HCT116 (cell line): Measurements from ENCODE around the gene SLF1. TPM values are rescaled to one million over a fixed set of nuclear protein-coding genes. Genes with fewer than 3 reads are reported as not detected.

Experiments
- ATAC-seq: fragments of 200-7000 bp; cut with Tn5 transposase; 2 replicates; pipeline ENCODE4 v1.9.1; 2020; ENCODE audit warnings: mild to moderate bottlenecking, moderate library complexity
- BruUV-seq: library from RNA; stranded (reverse); fragments of 400-500 nt; replicated peaks from 2 replicates; lab custom pipeline; 2021; lab: Mats Ljungman, UMichigan
- CTCF ChIA-PET: fragments of 300-600 bp; sonication (Branson Sonifier 250); formaldehyde crosslinking; loops from one replicate; lab custom pipeline; 2021; ENCODE audit warnings: antibody characterized with exemption; lab: Charles Lee
- POLR2A ChIA-PET: fragments of 300-600, 350-600 bp; sonication (Branson Sonifier 250); formaldehyde crosslinking; loops from one replicate; lab custom pipeline; 2021; ENCODE audit warnings: antibody characterized with exemption; lab: Charles Lee
- RAD21 ChIA-PET, 2 experiments: fragments of 300-600 bp; sonication (Branson Sonifier 250); formaldehyde crosslinking; loops; one replicate each; lab custom pipeline; 2023; ENCODE audit warnings: low total read pairs in 2 of 2; ENCODE audit not compliant: uncharacterized antibody in 2 of 2, unreplicated experiment in 2 of 2, low non-redundant PET in 1 of 2; lab: Charles Lee
- DNase-seq: peaks from one replicate; pipeline ENCODE4 v3.0.0-alpha.2; 2010; ENCODE audit warnings: low read depth, low spot score
- H2AFZ ChIP-seq: fragments of 200-600 bp; shearing (Covaris generic), sonication (generic); 2 replicates; pipeline ENCODE4 v1.6.1; 2017; ENCODE audit warnings: low read depth, mixed run types, mixed read lengths, antibody characterized with exemption, low read length; ENCODE audit not compliant: poor library complexity, severe bottlenecking
- H3K27ac ChIP-seq: 2 replicates; pipeline ENCODE4 v1.5.1; 2012; ENCODE audit warnings: low read depth, low read length
- H3K27me3 ChIP-seq: fragments of 200-600 bp; sonication (generic); 2 replicates; pipeline ENCODE4 v1.6.1; 2016; ENCODE audit warnings: mixed run types, low read length, mixed read lengths; ENCODE audit not compliant: insufficient read depth
- H3K36me3 ChIP-seq, 2 experiments: fragments of 200-500 bp in 1 of 2; fragments of 200-600 bp in 1 of 2; sonication (Bioruptor generic) in 1 of 2; sonication (generic) in 1 of 2; 2 replicates each; pipeline versions ENCODE4 v1.5.1 to v1.6.1; 2014 to 2016; ENCODE audit warnings: low read length in 2 of 2, inconsistent platforms in 1 of 2, mixed read lengths in 1 of 2, mixed run types in 1 of 2; ENCODE audit not compliant: insufficient read depth in 2 of 2, control insufficient read depth in 1 of 2
- H3K4me1 ChIP-seq, 2 experiments: fragments of 200-600 bp in 1 of 2; sonication (generic) in 1 of 2; 2 replicates each; pipeline versions ENCODE4 v1.5.1 to v1.6.1; 2012 to 2017; ENCODE audit warnings: low read length in 2 of 2, inconsistent platforms in 1 of 2, mild to moderate bottlenecking in 1 of 2, mixed read lengths in 1 of 2, mixed run types in 1 of 2, moderate library complexity in 1 of 2; ENCODE audit not compliant: insufficient read depth in 2 of 2, control insufficient read depth in 1 of 2
- H3K4me2 ChIP-seq: fragments of 200-600 bp; sonication (generic); 2 replicates; pipeline ENCODE4 v1.6.1; 2017; ENCODE audit warnings: mixed run types, low read length, mixed read lengths
- H3K4me3 ChIP-seq, 2 experiments: fragments of 200-600 bp in 1 of 2; sonication (generic) in 1 of 2; replicated peaks in 1 of 2; 2 replicates each; pipeline ENCODE4 v1.5.1; 2011 to 2016; ENCODE audit warnings: low read length in 2 of 2, control low read depth in 1 of 2, low read depth in 1 of 2, mild to moderate bottlenecking in 1 of 2, mixed read lengths in 1 of 2, mixed run types in 1 of 2
- H3K79me2 ChIP-seq: fragments of 200-600 bp; sonication (generic); 2 replicates; pipeline ENCODE4 v1.6.1; 2017; ENCODE audit warnings: mild to moderate bottlenecking, mixed run types, low read length, moderate library complexity, mixed read lengths; ENCODE audit not compliant: insufficient read depth
- H3K9ac ChIP-seq: fragments of 200-600 bp; sonication (generic); 2 replicates; pipeline ENCODE4 v1.6.1; 2016; ENCODE audit warnings: low read length, mixed read lengths
- H3K9me2 ChIP-seq: fragments of 200-600 bp; sonication (generic), shearing (Covaris generic); 2 replicates; pipeline ENCODE4 v1.6.1; 2017; ENCODE audit warnings: mixed run types, mild to moderate bottlenecking, moderate library complexity; ENCODE audit not compliant: insufficient read depth
- H3K9me3 ChIP-seq, 2 experiments: fragments of 200-500 bp in 1 of 2; fragments of 200-600 bp in 1 of 2; sonication (Bioruptor generic) in 1 of 2; sonication (generic) in 1 of 2; 2 replicates each; pipeline ENCODE4 v1.6.1; 2014 to 2017; ENCODE audit warnings: low read length in 2 of 2, mixed read lengths in 2 of 2, inconsistent platforms in 1 of 2, low read depth in 1 of 2, mild to moderate bottlenecking in 1 of 2, mixed run types in 1 of 2, moderate library complexity in 1 of 2; ENCODE audit not compliant: control insufficient read depth in 1 of 2, insufficient read depth in 1 of 2
- H4K20me1 ChIP-seq: fragments of 200-600 bp; sonication (generic), shearing (Covaris generic); 2 replicates; pipeline ENCODE4 v1.6.1; 2017; ENCODE audit warnings: mixed run types, mild to moderate bottlenecking, moderate library complexity; ENCODE audit not compliant: insufficient read depth
- CBX3 ChIP-seq: IDR thresholded peaks from 2 replicates; pipeline ENCODE4 v1.6.1; 2012; ENCODE audit warnings: low read depth
- RAD21 ChIP-seq: IDR thresholded peaks from 2 replicates; pipeline ENCODE4 v1.6.1; 2012; ENCODE audit warnings: low read depth, mild to moderate bottlenecking
- SIN3A ChIP-seq: IDR thresholded peaks from 2 replicates; pipeline ENCODE4 v1.6.1; 2012; ENCODE audit warnings: low read depth
- SRF ChIP-seq: IDR thresholded peaks from 2 replicates; pipeline ENCODE4 v1.6.1; 2012; ENCODE audit warnings: low read depth
- ZNF274 ChIP-seq: fragments of 200-500 bp; sonication (Bioruptor generic); IDR thresholded peaks from 2 replicates; pipeline ENCODE4 v1.6.1; 2014; ENCODE audit warnings: mild to moderate bottlenecking, low read depth, low read length, inconsistent platforms
- intact Hi-C: fragments of 100-400 bp; cut with micrococcal nuclease; formaldehyde crosslinking; loops from 2 replicates; pipeline ENCODE4 v1.10.0; 2022
- total RNA-seq: library from RNA; stranded (reverse); gene quantifications from one replicate; pipeline ENCODE4 v1.2.1, GENCODE V29; 2021; ENCODE audit not compliant: unreplicated experiment
- TF ChIP-seq, protein P1 (sequence below), 3 experiments: fragments of 200-600 bp in 1 of 3; sonication (generic) in 1 of 3; IDR thresholded peaks in 2 of 3; conservative IDR thresholded peaks in 1 of 3; 2 replicates each; pipeline ENCODE4 v1.5.1; 2012 to 2017; ENCODE audit warnings: low read depth in 2 of 3, low read length in 2 of 3, antibody characterized with exemption in 1 of 3, borderline replicate concordance in 1 of 3, control low read depth in 1 of 3, mild to moderate bottlenecking in 1 of 3, mixed read lengths in 1 of 3, mixed run types in 1 of 3, moderate library complexity in 1 of 3; ENCODE audit not compliant: insufficient read depth in 1 of 3

The SLF1 gene
- total RNA-seq, 1 experiment from 2014 or later = 10.4 TPM

- Histone ChIP-seq H3K4me3 (no peak overlapping the region), H3K27ac (no peak overlapping the region), H3K79me2 (no peaks in the 10 kb centered on the region), H3K9ac (no peak overlapping the region), H3K36me3 (no peaks in the 10 kb centered on the region), H3K9me2 (no peaks in the 10 kb centered on the region), H4K20me1 (no peaks in the 10 kb centered on the region), H3K4me1 (no peaks in the 10 kb centered on the region), H2AFZ (no peak overlapping the region), H3K9me3 (no peaks in the 10 kb centered on the region), H3K4me2 (no peak overlapping the region), H3K27me3 (no peaks in the 10 kb centered on the region)
- ChIA-PET CTCF (no interaction called here), POLR2A (no interaction called here), RAD21 (no interaction called here)
- intact Hi-C loops = loop anchor here (10.0 kb wide), 1 partner anchor 776 kb away; no protein-coding TSS in a partner anchor
- no peak for ATAC-seq
- DNase-seq = no peak
- TF ChIP-seq SIN3A = no peak
- TF ChIP-seq, protein P1, sequence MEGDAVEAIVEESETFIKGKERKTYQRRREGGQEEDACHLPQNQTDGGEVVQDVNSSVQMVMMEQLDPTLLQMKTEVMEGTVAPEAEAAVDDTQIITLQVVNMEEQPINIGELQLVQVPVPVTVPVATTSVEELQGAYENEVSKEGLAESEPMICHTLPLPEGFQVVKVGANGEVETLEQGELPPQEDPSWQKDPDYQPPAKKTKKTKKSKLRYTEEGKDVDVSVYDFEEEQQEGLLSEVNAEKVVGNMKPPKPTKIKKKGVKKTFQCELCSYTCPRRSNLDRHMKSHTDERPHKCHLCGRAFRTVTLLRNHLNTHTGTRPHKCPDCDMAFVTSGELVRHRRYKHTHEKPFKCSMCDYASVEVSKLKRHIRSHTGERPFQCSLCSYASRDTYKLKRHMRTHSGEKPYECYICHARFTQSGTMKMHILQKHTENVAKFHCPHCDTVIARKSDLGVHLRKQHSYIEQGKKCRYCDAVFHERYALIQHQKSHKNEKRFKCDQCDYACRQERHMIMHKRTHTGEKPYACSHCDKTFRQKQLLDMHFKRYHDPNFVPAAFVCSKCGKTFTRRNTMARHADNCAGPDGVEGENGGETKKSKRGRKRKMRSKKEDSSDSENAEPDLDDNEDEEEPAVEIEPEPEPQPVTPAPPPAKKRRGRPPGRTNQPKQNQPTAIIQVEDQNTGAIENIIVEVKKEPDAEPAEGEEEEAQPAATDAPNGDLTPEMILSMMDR (IDR thresholded peaks at IDR 0.05 in 2 of 3, conservative IDR thresholded peaks at IDR 0.05 in 1 of 3; ENCODE audit: borderline replicate concordance in 1 of 3, insufficient read depth in 1 of 3, low read depth in 2 of 3, low read length in 2 of 3) = no peak
- no TSS peak for BruUV-seq
Measured at GRCh38 chr5:94691291-94691690, 72.8 kb downstream of the SLF1 start.

DNA sequence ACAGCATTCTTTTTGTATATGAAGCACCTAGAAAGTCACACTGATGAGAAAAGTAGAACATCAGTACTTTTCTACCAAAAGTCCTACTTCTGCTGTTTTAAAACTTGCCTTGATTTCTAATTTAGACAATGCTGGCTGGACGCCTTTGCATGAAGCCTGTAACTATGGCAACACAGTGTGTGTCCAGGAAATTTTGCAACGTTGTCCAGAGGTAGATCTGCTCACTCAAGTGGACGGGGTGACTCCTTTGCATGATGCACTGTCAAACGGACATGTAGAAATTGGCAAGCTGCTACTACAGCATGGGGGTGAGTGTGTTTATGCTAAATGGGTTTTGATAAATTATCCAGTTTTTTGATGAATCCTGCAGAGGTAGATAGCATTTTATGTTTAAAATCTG lies 73.5 kb downstream of the SLF1 start:
- ChIA-PET RAD21 (no interaction called here), POLR2A (no interaction called here), CTCF (no interaction called here)
- no peak for DNase-seq
- no TSS peak for BruUV-seq
- TF ChIP-seq, protein P1 (IDR thresholded peaks at IDR 0.05 in 2 of 3, conservative IDR thresholded peaks at IDR 0.05 in 1 of 3; ENCODE audit: borderline replicate concordance in 1 of 3, insufficient read depth in 1 of 3, low read depth in 2 of 3, low read length in 2 of 3) = no peak
- no peak for TF ChIP-seq CBX3
- no peak for TF ChIP-seq RAD21
- no peak for TF ChIP-seq ZNF274
- TF ChIP-seq SRF = no peak
- H3K4me1 ChIP-seq = no peaks in the 10 kb centered on the region
- intact Hi-C loops = loop anchor here (2.0 to 10.0 kb wide), 2 partner anchors 167 to 777 kb away; no protein-coding TSS in a partner anchor
- H4K20me1 ChIP-seq = no peaks in the 10 kb centered on the region
- no peak overlapping the region for H2AFZ ChIP-seq
- no peak for ATAC-seq
- H3K27ac ChIP-seq = no peak overlapping the region
- H3K9me3 ChIP-seq = no peaks in the 10 kb centered on the region
- H3K36me3 ChIP-seq = no peaks in the 10 kb centered on the region
- H3K79me2 ChIP-seq = no peaks in the 10 kb centered on the region
- no peak overlapping the region for H3K9ac ChIP-seq
- H3K9me2 ChIP-seq = no peaks in the 10 kb centered on the region
- H3K4me2 ChIP-seq = no peak overlapping the region
- H3K27me3 ChIP-seq = no peaks in the 10 kb centered on the region
- no peak overlapping the region for H3K4me3 ChIP-seq
